ENCODE measurements around the gene KASH5.

- no peak for TF ChIP-seq POLR2A (IDR thresholded peaks at IDR 0.05; ENCODE audit: low read length)
- no peak for TF ChIP-seq GATA1 (IDR thresholded peaks at IDR 0.05; ENCODE audit: low read depth, low read length)
Measured at GRCh38 chr19:49407482-49408015, 19.5 kb downstream of the KASH5 start.

Measured in erythroblast (primary cell).